IMR-90 (cell line): ENCODE data around the gene PPP1R15A.

ENCODE experiments used
- BHLHE40 ChIP-seq: fragments of 150-350 bp; IDR thresholded peaks from 2 replicates; pipeline ENCODE4 v1.6.1; 2016; ENCODE audit warnings: mild to moderate bottlenecking, low read depth, low read length
- CEBPB ChIP-seq: IDR thresholded peaks from 2 replicates; pipeline ENCODE4 v1.6.1; 2012; ENCODE audit warnings: low read depth, low read length, improper control_type of control experiment
- CHD1 ChIP-seq: IDR thresholded peaks from 2 replicates; pipeline ENCODE4 v1.6.1; 2012; ENCODE audit warnings: low read depth, low read length, improper control_type of control experiment
- FOS ChIP-seq: fragments of 150-350 bp; IDR thresholded peaks from 2 replicates; pipeline ENCODE4 v1.6.1; 2016; ENCODE audit warnings: low read depth, low read length
- MAFK ChIP-seq: IDR thresholded peaks from 2 replicates; pipeline ENCODE4 v1.6.1; 2012; ENCODE audit warnings: low read depth, low read length, improper control_type of control experiment
- MAZ ChIP-seq: IDR thresholded peaks from 2 replicates; pipeline ENCODE4 v1.6.1; 2012; ENCODE audit warnings: low read depth, mild to moderate bottlenecking, low read length, improper control_type of control experiment, moderate library complexity, borderline replicate concordance
- NFE2L2 ChIP-seq: fragments of 150-350 bp; IDR thresholded peaks from 2 replicates; pipeline ENCODE4 v1.6.1; 2016; ENCODE audit warnings: low read depth, mild to moderate bottlenecking, low read length
- POLR2A ChIP-seq: IDR thresholded peaks from 2 replicates; pipeline ENCODE4 v1.6.1; 2012; ENCODE audit warnings: mild to moderate bottlenecking, low read depth, low read length
- RAD21 ChIP-seq: IDR thresholded peaks from 2 replicates; pipeline ENCODE4 v1.6.1; 2012; ENCODE audit warnings: low read length, improper control_type of control experiment
- RCOR1 ChIP-seq: IDR thresholded peaks from 2 replicates; pipeline ENCODE4 v1.6.1; 2012; ENCODE audit warnings: mild to moderate bottlenecking, low read length, improper control_type of control experiment; ENCODE audit not compliant: insufficient replicate concordance
- RFX5 ChIP-seq: IDR thresholded peaks from 2 replicates; pipeline ENCODE4 v1.8.0; 2012; ENCODE audit warnings: low read depth, mild to moderate bottlenecking, low read length, moderate library complexity
- SMC3 ChIP-seq: fragments of 150-350 bp; IDR thresholded peaks from 2 replicates; pipeline ENCODE4 v1.6.1; 2016; ENCODE audit warnings: low read depth, mild to moderate bottlenecking, antibody characterized with exemption, low read length, moderate library complexity
- USF2 ChIP-seq: fragments of 150-350 bp; IDR thresholded peaks from 2 replicates; pipeline ENCODE4 v1.6.1; 2017; ENCODE audit warnings: mild to moderate bottlenecking, antibody characterized with exemption, low read length, low read depth
- TF ChIP-seq, protein P1 (sequence below): conservative IDR thresholded peaks from 2 replicates; pipeline ENCODE4 v1.5.1; 2012; ENCODE audit warnings: mild to moderate bottlenecking, low read depth, low read length, improper control_type of control experiment

DNA sequence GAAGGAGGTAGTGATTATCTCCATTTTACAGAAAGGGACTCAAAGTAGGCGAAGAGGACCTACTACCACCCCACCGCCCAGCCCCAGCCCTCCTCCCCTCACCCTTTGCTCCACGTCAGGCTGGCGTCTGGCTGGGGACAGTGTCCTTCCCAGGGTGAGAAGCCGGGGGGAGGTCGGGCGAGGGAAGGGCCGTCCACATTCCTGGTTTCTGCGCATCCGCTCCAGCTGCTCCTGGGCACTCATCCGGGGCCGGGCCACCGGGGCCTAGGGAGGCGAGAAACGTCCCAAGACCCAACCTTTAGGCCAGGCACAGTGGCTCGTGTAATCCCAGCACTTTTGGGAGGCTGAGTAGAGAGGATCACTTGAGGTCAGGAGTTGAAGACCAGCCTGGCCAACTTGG, 31.2 kb upstream of the PPP1R15A start:
- TF ChIP-seq, protein P1, sequence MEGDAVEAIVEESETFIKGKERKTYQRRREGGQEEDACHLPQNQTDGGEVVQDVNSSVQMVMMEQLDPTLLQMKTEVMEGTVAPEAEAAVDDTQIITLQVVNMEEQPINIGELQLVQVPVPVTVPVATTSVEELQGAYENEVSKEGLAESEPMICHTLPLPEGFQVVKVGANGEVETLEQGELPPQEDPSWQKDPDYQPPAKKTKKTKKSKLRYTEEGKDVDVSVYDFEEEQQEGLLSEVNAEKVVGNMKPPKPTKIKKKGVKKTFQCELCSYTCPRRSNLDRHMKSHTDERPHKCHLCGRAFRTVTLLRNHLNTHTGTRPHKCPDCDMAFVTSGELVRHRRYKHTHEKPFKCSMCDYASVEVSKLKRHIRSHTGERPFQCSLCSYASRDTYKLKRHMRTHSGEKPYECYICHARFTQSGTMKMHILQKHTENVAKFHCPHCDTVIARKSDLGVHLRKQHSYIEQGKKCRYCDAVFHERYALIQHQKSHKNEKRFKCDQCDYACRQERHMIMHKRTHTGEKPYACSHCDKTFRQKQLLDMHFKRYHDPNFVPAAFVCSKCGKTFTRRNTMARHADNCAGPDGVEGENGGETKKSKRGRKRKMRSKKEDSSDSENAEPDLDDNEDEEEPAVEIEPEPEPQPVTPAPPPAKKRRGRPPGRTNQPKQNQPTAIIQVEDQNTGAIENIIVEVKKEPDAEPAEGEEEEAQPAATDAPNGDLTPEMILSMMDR: no peak
- no peak for TF ChIP-seq POLR2A
- no peak for TF ChIP-seq BHLHE40
- TF ChIP-seq RAD21: no peak
- TF ChIP-seq USF2: no peak
- no peak for TF ChIP-seq MAFK
- no peak for TF ChIP-seq RCOR1
- no peak for TF ChIP-seq RFX5
- TF ChIP-seq CEBPB: no peak
- TF ChIP-seq CHD1: no peak
- no peak for TF ChIP-seq SMC3
- no peak for TF ChIP-seq MAZ
- no peak for TF ChIP-seq NFE2L2
- no peak for TF ChIP-seq FOS
